PC-9 (cell line): ENCODE measurements around the gene ELAVL3. TPM values are rescaled to one million over a fixed set of nuclear protein-coding genes. Genes with fewer than 3 reads are reported as not detected.

Experiments used
- BruUV-seq: library from RNA; stranded (reverse); fragments of 400-500 nt; replicated peaks from 2 replicates; lab custom pipeline; 2021; lab: Mats Ljungman, UMichigan
- CTCF ChIA-PET: fragments of 300-600 bp; sonication (Branson Sonifier 250); formaldehyde crosslinking; loops from one replicate; lab custom pipeline; 2022; ENCODE audit warnings: antibody characterized with exemption; lab: Charles Lee
- POLR2A ChIA-PET: fragments of 300-600 bp; sonication (Branson Sonifier 250); formaldehyde crosslinking; loops from one replicate; lab custom pipeline; 2022; ENCODE audit warnings: antibody characterized with exemption; ENCODE audit not compliant: unreplicated experiment; lab: Charles Lee
- DNase-seq, 2 experiments: peaks; one replicate each; pipeline versions ENCODE4 v3.0.0 to v3.0.0-alpha.2; 2015 to 2022; ENCODE audit warnings: mixed read lengths in 1 of 2
- H2AFZ ChIP-seq: fragments of 200-600 bp; sonication (generic); 2 replicates; pipeline ENCODE4 v1.8.1; 2017; ENCODE audit warnings: antibody characterized with exemption
- H3F3A ChIP-seq: fragments of 200-600 bp; sonication (generic); 2 replicates; pipeline ENCODE4 v1.8.1; 2017; ENCODE audit warnings: antibody characterized with exemption, mild to moderate bottlenecking, low read depth; ENCODE audit not compliant: insufficient read depth
- H3K27ac ChIP-seq: fragments of 200-600 bp; sonication (generic); 2 replicates; pipeline ENCODE4 v1.6.1; 2016; ENCODE audit warnings: mixed run types
- H3K27me3 ChIP-seq: fragments of 200-600 bp; sonication (generic); 2 replicates; pipeline ENCODE4 v1.6.1; 2016; ENCODE audit warnings: low read depth, mixed run types; ENCODE audit not compliant: insufficient read depth
- H3K36me3 ChIP-seq: fragments of 200-600 bp; sonication (generic); 2 replicates; pipeline ENCODE4 v1.6.1; 2016; ENCODE audit warnings: low read depth, mixed run types
- H3K4me1 ChIP-seq: fragments of 200-600 bp; sonication (generic); replicated peaks from 2 replicates; pipeline ENCODE4 v1.6.1; 2016; ENCODE audit warnings: mixed run types; ENCODE audit not compliant: insufficient read depth
- H3K4me2 ChIP-seq: fragments of 200-600 bp; sonication (generic); 2 replicates; pipeline ENCODE4 v1.6.1; 2017; ENCODE audit warnings: mixed run types
- H3K4me3 ChIP-seq: fragments of 200-600 bp; sonication (generic); 2 replicates; pipeline ENCODE4 v1.6.1; 2016; ENCODE audit warnings: mixed run types
- H3K79me2 ChIP-seq: fragments of 200-600 bp; sonication (generic); 2 replicates; pipeline ENCODE4 v1.6.1; 2017; ENCODE audit warnings: low read depth, mixed run types
- H3K9me2 ChIP-seq: fragments of 200-600 bp; sonication (generic); 2 replicates; pipeline ENCODE4 v1.8.1; 2017; ENCODE audit warnings: mild to moderate bottlenecking; ENCODE audit not compliant: insufficient read depth
- H3K9me3 ChIP-seq: fragments of 200-600 bp; sonication (generic); 2 replicates; pipeline ENCODE4 v1.8.1; 2016; ENCODE audit warnings: low read depth; ENCODE audit not compliant: insufficient read depth
- H4K20me1 ChIP-seq: fragments of 200-600 bp; sonication (generic); 2 replicates; pipeline ENCODE4 v1.8.1; 2017; ENCODE audit not compliant: insufficient read depth
- CTCF ChIP-seq: fragments of 200-600 bp; sonication (generic); conservative IDR thresholded peaks from 2 replicates; pipeline ENCODE4 v1.6.1; 2017; ENCODE audit warnings: mixed run types, antibody characterized with exemption, mild to moderate bottlenecking, moderate library complexity
- EZH2 ChIP-seq: fragments of 200-600 bp; sonication (generic); IDR thresholded peaks from 2 replicates; pipeline ENCODE4 v1.8.0; 2017; ENCODE audit warnings: antibody characterized with exemption, low read depth
- intact Hi-C: fragments of 100-400 bp; cut with micrococcal nuclease; formaldehyde crosslinking; loops from one replicate; pipeline ENCODE4 v1.10.0; 2022; ENCODE audit not compliant: unreplicated experiment
- total RNA-seq: library from RNA; stranded (reverse); gene quantifications from 2 replicates; pipeline ENCODE4 v1.2.3, GENCODE V29; 2021

The ELAVL3 gene
- total RNA-seq, 1 experiment from 2014 or later: not detected

- no peaks in the 10 kb centered on the region for H3K79me2 ChIP-seq
- H3K9me3 ChIP-seq: no peaks in the 10 kb centered on the region
- no peak for TF ChIP-seq EZH2
- TF ChIP-seq CTCF: no peak
- BruUV-seq: no TSS peak
- no peak overlapping the region for H3K27ac ChIP-seq
- CTCF ChIA-PET: no interaction called here
- peaks cover 33% of the 10 kb centered on the region for H3F3A ChIP-seq
- no peaks in the 10 kb centered on the region for H3K9me2 ChIP-seq
- H2AFZ ChIP-seq: no peak overlapping the region
- H3K27me3 ChIP-seq: no peaks in the 10 kb centered on the region
- no peaks in the 10 kb centered on the region for H3K36me3 ChIP-seq
- H4K20me1 ChIP-seq: no peaks in the 10 kb centered on the region
- DNase-seq: no peak
- H3K4me3 ChIP-seq: no peak overlapping the region
- intact Hi-C loops: no loop called here
- H3K4me2 ChIP-seq: no peak overlapping the region
- POLR2A ChIA-PET: no interaction called here
- H3K4me1 ChIP-seq: peaks cover 10% of the 10 kb centered on the region
Observed at GRCh38 chr19:11426656-11427055, 54.2 kb downstream of the ELAVL3 start.

GRCh38 chr19:11425719-11426457 is 55.0 kb downstream of the ELAVL3 start:
- H3K4me3 ChIP-seq: no peak overlapping the region
- CTCF ChIA-PET: no interaction called here
- BruUV-seq: no TSS peak

GRCh38 chr19:11423791-11424181 is 57.1 kb downstream of the ELAVL3 start:
- intact Hi-C loops: loop anchor here (5.0 kb wide), 1 partner anchor 46 kb away; no protein-coding TSS in a partner anchor
- BruUV-seq: no TSS peak
- Histone ChIP-seq H4K20me1 (no peaks in the 10 kb centered on the region), H3K4me2 (no peak overlapping the region), H3K4me3 (no peak overlapping the region), H3F3A (peaks cover 54% of the 10 kb centered on the region), H3K36me3 (no peaks in the 10 kb centered on the region), H3K9me3 (no peaks in the 10 kb centered on the region), H3K27ac (no peak overlapping the region), H3K27me3 (no peaks in the 10 kb centered on the region), H3K79me2 (no peaks in the 10 kb centered on the region), H3K4me1 (peaks cover 19% of the 10 kb centered on the region), H3K9me2 (no peaks in the 10 kb centered on the region), H2AFZ (no peak overlapping the region)
- ChIA-PET POLR2A (no interaction called here), CTCF (interaction anchor here (0.6 kb wide), 1 partner anchor 1225 kb away, joined by 6 read pairs; no protein-coding TSS in a partner anchor)
- no peak for DNase-seq
- TF ChIP-seq CTCF: no peak
- no peak for TF ChIP-seq EZH2

More at GRCh38 chr19:11425719-11426457, 55.0 kb downstream of the ELAVL3 start:
- POLR2A ChIA-PET: no interaction called here
- no peaks in the 10 kb centered on the region for H3K9me3 ChIP-seq
- H3K4me1 ChIP-seq: peaks cover 14% of the 10 kb centered on the region
- DNase-seq: no peak
- no peaks in the 10 kb centered on the region for H3K36me3 ChIP-seq
- H3K79me2 ChIP-seq: no peaks in the 10 kb centered on the region
- H3K27ac ChIP-seq: no peak overlapping the region
- TF ChIP-seq CTCF: no peak
- H3F3A ChIP-seq: peaks cover 38% of the 10 kb centered on the region
- no peak overlapping the region for H3K4me2 ChIP-seq
- H3K9me2 ChIP-seq: no peaks in the 10 kb centered on the region
- intact Hi-C loops: no loop called here
- no peaks in the 10 kb centered on the region for H3K27me3 ChIP-seq
- no peak overlapping the region for H2AFZ ChIP-seq
- no peaks in the 10 kb centered on the region for H4K20me1 ChIP-seq
